Measurements from ENCODE around the gene LZTS2.

GRCh38 chr10:100972115-100972903 lies 27.3 kb upstream of the LZTS2 start:
- TF ChIP-seq, protein P1, sequence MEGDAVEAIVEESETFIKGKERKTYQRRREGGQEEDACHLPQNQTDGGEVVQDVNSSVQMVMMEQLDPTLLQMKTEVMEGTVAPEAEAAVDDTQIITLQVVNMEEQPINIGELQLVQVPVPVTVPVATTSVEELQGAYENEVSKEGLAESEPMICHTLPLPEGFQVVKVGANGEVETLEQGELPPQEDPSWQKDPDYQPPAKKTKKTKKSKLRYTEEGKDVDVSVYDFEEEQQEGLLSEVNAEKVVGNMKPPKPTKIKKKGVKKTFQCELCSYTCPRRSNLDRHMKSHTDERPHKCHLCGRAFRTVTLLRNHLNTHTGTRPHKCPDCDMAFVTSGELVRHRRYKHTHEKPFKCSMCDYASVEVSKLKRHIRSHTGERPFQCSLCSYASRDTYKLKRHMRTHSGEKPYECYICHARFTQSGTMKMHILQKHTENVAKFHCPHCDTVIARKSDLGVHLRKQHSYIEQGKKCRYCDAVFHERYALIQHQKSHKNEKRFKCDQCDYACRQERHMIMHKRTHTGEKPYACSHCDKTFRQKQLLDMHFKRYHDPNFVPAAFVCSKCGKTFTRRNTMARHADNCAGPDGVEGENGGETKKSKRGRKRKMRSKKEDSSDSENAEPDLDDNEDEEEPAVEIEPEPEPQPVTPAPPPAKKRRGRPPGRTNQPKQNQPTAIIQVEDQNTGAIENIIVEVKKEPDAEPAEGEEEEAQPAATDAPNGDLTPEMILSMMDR (IDR thresholded peaks at IDR 0.05), result no peak
- no peak for TF ChIP-seq POLR2A (IDR thresholded peaks at IDR 0.05)

All from uterus (tissue), 2 donors.